Stomach smooth muscle (tissue), 2 donors: ENCODE measurements around the gene ADORA2B.
"Not testable (repeated sequence)": the region's sequence is repeated elsewhere in the genome, so short reads cannot be mapped to it uniquely, and the experiment has no call there.

Experiments used
- H3K27ac ChIP-seq: one replicate; pipeline ENCODE4 v1.7.0; 2013; ENCODE audit warnings: mild to moderate bottlenecking, low read length, inconsistent platforms
- H3K27me3 ChIP-seq, 2 donors: one replicate each; pipeline ENCODE4 v1.7.0; 2013; ENCODE audit warnings: low read length in 2 of 2; ENCODE audit not compliant: insufficient read depth in 2 of 2, control insufficient read depth in 1 of 2
- H3K36me3 ChIP-seq, 2 donors: one replicate each; pipeline ENCODE4 v1.7.0; 2013; ENCODE audit warnings: low read length in 2 of 2; ENCODE audit not compliant: control insufficient read depth in 2 of 2, insufficient read depth in 2 of 2
- H3K4me1 ChIP-seq: one replicate; pipeline ENCODE4 v1.7.0; 2013; ENCODE audit warnings: low read length; ENCODE audit not compliant: control insufficient read depth, insufficient read depth
- H3K4me3 ChIP-seq, 2 donors: one replicate each; pipeline ENCODE4 v1.7.0; 2013; ENCODE audit warnings: low read length in 2 of 2
- H3K9ac ChIP-seq, 2 donors: one replicate each; pipeline ENCODE4 v1.7.0; 2013; ENCODE audit warnings: low read length in 2 of 2, mild to moderate bottlenecking in 1 of 2
- H3K9me3 ChIP-seq, 2 donors: one replicate each; pipeline ENCODE4 v1.7.0; 2013; ENCODE audit warnings: low read length in 2 of 2; ENCODE audit not compliant: control insufficient read depth in 2 of 2
- donor health status: healthy.
- donor health status: Pancreatic carcinoma.

Gene ADORA2B

DNA sequence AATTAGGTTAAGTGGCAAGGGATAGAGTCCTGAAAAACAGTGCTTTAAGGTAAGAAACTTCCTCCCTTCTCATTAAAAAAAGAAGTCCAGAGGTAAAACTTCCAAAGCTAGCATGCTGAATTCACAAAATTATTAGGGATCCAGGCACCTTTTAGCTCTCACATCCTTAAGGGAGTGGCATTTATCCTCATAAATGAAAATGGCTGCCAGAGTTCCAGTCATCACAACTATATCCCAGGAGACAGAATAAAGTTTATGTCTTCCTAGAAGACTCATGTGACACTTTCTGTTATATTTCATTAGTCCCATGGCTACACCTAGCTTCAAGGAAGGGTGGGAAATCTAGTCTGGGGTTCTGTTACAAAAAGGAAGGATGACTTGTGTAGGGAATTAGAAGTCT, 23.3 kb upstream of the ADORA2B start:
- no peaks in the 10 kb centered on the region for H3K36me3 ChIP-seq
- peaks cover 22% of the 10 kb centered on the region for H3K4me1 ChIP-seq
- no peak overlapping the region for H3K27ac ChIP-seq
- no peak overlapping the region for H3K4me3 ChIP-seq
- H3K27me3 ChIP-seq, result peaks cover 0 to 8% of the 10 kb centered on the region in 2 donors
- no peaks in the 10 kb centered on the region for H3K9me3 ChIP-seq
- H3K9ac ChIP-seq, result no peak overlapping the region

DNA sequence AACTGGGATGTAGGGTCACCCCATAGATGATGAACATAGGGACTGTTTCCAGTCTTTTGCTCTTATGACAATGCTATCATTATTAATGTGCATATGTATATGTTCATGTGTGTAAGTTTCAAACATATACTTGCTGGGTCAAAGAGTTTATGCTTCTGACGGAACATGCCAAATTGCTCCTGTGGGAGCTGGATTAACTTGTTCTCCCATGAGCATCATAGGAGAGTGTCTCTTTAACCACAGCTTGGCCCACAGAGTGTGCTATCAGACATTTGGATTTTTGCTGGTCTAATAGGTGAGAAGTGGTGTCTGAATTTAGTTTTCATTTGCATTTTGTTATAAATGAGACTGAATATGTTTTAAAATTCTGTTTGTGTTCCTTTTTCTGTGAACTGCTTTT, 22.3 kb upstream of the ADORA2B start:
- H3K9me3 ChIP-seq, result no peaks in the 10 kb centered on the region
- no peaks in the 10 kb centered on the region for H3K36me3 ChIP-seq
- H3K27me3 ChIP-seq, result peaks cover 0 to 4% of the 10 kb centered on the region in 2 donors
- H3K27ac ChIP-seq, result no peak overlapping the region
- H3K9ac ChIP-seq, result no peak overlapping the region
- H3K4me3 ChIP-seq, result no peak overlapping the region
- H3K4me1 ChIP-seq, result peaks cover 16% of the 10 kb centered on the region

DNA sequence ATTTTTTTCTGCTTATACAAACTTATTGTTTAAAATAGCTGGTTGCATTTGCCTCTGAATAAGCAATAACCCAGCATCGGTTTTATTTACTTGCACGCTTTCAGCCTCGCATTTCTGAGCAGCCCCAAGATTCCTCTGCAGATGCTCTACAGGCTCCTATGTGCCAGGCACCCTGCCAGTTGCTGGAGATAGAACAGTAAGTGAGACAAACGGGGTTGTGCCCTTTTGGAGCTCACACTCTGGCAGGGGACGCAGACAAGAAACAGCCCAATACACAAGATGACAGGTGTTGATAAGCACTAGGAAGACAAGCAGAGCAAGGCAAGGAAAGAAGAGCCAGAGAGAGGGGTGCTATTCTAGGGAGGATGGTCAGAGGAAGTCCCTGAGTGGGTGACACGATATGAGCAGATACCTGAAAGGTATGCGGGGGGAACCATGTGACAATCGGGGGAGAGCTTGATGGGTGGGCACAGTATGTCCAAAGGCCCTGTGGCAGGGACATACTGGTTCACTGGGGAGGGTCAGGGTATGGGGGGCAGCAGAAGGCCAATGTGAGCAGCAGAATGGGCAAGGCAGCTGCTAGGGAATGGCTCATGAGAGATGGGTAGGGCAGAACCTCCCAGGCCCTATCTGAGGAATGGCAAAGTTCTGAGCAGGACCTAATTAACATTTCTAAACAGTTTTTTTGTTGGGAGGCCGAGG, 18.7 kb upstream of the ADORA2B start:
- Histone ChIP-seq H3K9me3 (no peaks in the 10 kb centered on the region), H3K27ac (no peak overlapping the region), H3K4me1 (peaks cover 9% of the 10 kb centered on the region)

DNA sequence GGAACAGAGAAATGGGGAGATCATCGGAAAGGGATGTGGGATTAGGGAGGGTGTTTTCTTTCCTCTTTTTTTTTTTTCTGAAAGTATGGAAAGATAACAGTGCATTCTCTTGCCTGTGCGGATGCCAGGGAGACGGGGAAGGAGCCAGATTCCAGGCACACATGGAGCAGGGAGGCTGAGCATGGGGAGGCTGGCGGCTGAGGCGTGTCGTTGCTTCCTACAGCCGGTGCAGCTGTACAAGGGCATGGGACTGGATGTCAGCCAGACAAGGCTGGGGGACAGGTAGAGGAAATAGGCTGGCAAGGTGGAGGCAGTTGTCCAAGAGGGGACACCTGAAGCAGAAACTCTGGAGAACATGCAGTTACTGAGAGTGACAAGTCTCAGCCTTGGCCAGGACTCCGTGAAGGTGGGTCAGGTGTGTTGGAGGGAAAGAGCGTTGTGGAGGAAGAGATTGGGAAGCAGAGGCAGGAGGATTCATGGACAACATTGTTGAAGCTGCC, 16.6 kb upstream of the ADORA2B start:
- peaks cover 9% of the 10 kb centered on the region for H3K4me1 ChIP-seq

More for the DNA sequence above, 18.7 kb upstream of the ADORA2B start:
- H3K36me3 ChIP-seq, result no peaks in the 10 kb centered on the region
- H3K27me3 ChIP-seq, result no peaks in the 10 kb centered on the region
- no peak overlapping the region for H3K4me3 ChIP-seq
- no peak overlapping the region for H3K9ac ChIP-seq

DNA sequence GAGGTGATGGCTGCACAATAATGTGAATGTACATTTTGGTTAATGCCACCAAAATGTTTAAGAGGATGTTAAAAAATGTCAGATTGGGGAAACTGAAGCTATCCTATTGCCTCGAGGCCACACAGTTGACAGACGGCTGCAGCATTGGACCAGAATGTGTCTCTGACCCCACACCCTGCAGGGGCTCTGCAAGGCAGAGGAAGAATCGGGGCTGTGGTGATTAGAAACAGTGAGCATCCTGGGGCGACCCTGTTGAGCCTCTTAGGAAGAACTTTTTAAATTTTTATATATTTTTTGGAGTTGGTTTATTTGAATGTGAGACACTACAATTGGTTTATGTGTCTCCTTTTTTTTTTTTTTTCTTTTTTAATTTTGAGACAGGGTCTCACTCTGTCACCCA, 15.0 kb upstream of the ADORA2B start:
- Histone ChIP-seq H3K27me3 (no peaks in the 10 kb centered on the region), H3K9ac (no peak overlapping the region), H3K9me3 (no peaks in the 10 kb centered on the region), H3K27ac (no peak overlapping the region), H3K4me1 (peaks cover 9% of the 10 kb centered on the region), H3K36me3 (no peaks in the 10 kb centered on the region), H3K4me3 (no peak overlapping the region)

More for the DNA sequence above, 16.6 kb upstream of the ADORA2B start:
- Histone ChIP-seq H3K27ac (no peak overlapping the region), H3K4me3 (no peak overlapping the region), H3K27me3 (no peaks in the 10 kb centered on the region), H3K36me3 (no peaks in the 10 kb centered on the region), H3K9me3 (no peaks in the 10 kb centered on the region), H3K9ac (no peak overlapping the region)

DNA sequence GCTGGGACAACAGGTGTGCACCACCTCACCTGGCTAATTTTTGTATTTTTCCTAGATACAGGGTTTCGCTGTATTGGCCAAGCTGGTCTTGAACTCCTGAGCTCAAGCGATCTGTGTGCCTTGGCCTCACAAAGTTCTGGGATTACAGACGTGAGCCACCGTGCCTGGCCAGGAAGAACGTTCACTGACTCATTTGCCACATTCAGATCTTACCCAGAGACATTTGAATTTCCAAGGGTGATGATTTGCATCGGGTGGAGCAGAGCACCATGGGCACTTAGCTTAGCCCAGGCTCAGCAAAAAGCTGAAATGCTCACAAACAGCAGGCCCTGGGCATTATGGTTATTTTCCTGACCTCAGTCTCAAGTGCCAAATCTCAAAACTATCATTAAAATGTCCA, 14.5 kb upstream of the ADORA2B start:
- H3K27me3 ChIP-seq, result no peaks in the 10 kb centered on the region
- H3K9me3 ChIP-seq, result no peaks in the 10 kb centered on the region
- no peak overlapping the region for H3K4me3 ChIP-seq
- H3K9ac ChIP-seq, result no peak overlapping the region
- peaks cover 9% of the 10 kb centered on the region for H3K4me1 ChIP-seq
- no peaks in the 10 kb centered on the region for H3K36me3 ChIP-seq
- H3K27ac ChIP-seq, result no peak overlapping the region

DNA sequence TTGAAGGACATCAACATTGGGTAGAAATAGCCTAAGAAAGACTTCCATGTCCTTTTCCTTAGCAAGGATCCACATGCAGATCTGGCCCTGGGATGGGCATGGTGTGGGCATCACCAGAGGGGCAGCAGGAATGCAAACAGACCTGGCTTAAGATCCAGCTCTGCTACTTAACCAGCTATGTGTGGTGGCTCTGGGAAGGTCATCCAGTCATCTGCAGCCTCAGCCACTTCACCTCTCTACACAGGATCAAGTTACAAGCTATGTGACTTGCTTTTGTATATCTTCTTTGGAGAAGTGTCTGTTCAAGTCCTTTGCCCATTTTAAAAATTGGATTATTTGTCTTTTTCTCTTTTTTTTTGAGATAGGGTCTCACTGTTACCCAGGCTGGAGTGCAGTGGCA, 13.5 kb upstream of the ADORA2B start:
- H3K27me3 ChIP-seq, result no peaks in the 10 kb centered on the region
- H3K9ac ChIP-seq, result no peak overlapping the region
- no peaks in the 10 kb centered on the region for H3K9me3 ChIP-seq
- peaks cover 6% of the 10 kb centered on the region for H3K4me1 ChIP-seq
- H3K4me3 ChIP-seq, result no peak overlapping the region
- H3K27ac ChIP-seq, result no peak overlapping the region
- no peaks in the 10 kb centered on the region for H3K36me3 ChIP-seq

DNA sequence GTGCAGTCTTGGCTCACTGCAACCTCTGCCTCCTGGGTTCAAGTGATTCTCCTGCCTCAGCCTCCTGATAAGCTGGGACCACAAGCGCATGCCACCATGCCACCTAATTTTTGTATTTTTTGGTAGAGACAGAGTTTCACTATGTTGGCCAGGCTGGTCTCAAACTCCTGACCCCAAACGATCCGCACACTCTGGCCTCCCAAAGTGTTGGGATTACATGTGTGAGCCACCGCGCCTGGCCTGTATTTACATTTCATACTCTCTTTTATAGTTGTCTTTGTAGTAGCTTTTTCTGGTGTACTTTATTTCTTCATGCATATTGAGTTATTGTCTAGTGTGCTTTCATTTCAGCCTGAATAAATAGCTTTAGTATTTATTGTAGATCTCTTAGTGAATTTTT, 10.1 kb upstream of the ADORA2B start:
- Histone ChIP-seq H3K9ac (no peak overlapping the region), H3K36me3 (no peaks in the 10 kb centered on the region), H3K9me3 (no peaks in the 10 kb centered on the region), H3K27me3 (no peaks in the 10 kb centered on the region), H3K27ac (no peak overlapping the region), H3K4me3 (no peak overlapping the region), H3K4me1 (no peaks in the 10 kb centered on the region)

DNA sequence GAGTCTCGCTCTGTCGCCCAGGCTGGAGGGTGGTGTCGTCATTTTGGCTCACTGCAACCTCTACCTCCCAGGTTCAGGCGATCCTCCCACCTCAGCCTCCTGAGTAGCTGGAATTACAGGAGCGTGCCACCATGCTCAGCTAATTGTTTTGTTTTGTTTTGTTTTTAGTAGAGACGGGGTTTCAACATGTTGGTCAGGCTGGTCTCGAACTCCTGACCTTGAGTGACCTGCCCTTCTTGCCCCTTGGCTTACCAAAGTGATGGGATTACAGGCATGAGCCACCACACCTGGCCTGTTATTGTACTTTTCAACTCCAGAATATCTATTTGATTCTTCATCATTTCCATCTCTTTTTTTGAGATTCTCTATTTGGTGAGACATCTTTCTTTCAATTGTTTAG, 9.0 kb upstream of the ADORA2B start:
- Histone ChIP-seq H3K4me3 (no peak overlapping the region), H3K36me3 (no peaks in the 10 kb centered on the region), H3K27ac (no peak overlapping the region), H3K9ac (no peak overlapping the region), H3K4me1 (no peaks in the 10 kb centered on the region), H3K27me3 (no peaks in the 10 kb centered on the region), H3K9me3 (peaks cover 0 to 4% of the 10 kb centered on the region in 2 donors)

DNA sequence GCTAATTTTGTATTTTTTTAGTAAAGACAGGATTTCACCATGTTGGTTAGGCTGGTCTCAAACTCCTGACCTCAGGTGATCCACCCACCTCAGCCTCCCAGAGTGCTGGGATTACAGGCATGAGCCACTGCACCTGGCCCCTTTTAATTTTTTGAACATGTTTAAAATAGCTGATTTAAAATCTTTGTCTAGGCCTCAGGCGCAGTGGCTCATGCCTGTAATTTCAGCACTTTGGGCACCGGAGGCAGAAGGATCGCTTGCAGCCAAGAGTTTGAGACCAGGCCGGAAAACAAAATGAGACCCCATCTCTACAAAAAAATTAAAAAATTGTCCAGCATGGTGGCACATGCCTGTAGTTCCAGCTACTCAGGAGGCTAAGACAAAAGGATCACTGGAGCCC, 8.4 kb upstream of the ADORA2B start:
- H3K27me3 ChIP-seq, H3K4me3 ChIP-seq, H3K4me1 ChIP-seq, H3K9me3 ChIP-seq, H3K9ac ChIP-seq, H3K36me3 ChIP-seq, H3K27ac ChIP-seq: not testable (repeated sequence)

DNA sequence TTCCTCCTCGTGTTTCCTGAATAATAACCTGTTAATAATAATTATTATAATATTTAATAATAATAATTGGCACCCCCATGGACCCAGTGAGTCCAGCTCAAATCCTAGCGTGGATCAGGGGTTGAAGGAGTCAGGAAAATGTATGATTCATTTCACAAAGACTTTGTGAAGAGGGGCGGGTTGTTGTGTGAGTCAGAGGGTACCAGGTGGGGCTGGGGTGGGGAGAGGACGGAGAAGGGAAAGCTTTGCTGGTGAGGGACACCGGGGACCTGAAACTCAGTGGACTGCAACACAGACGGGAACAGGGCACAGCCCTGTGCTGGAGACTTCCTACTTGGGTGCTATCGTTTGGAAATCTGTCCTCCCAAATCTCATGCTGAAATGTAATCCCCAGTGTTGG, 3.1 kb upstream of the ADORA2B start:
- Histone ChIP-seq H3K4me1 (peaks cover 25% of the 10 kb centered on the region), H3K9me3 (peaks cover 0 to 4% of the 10 kb centered on the region in 2 donors), H3K27ac (no peak overlapping the region), H3K4me3 (no peak overlapping the region), H3K36me3 (no peaks in the 10 kb centered on the region), H3K27me3 (peaks cover 5 to 36% of the 10 kb centered on the region in 2 donors), H3K9ac (no peak overlapping the region)
